Vagina (tissue), 2 donors: Measurements from ENCODE around the gene PCDH18. TPM values are rescaled to one million over a fixed set of nuclear protein-coding genes. Genes with fewer than 3 reads are reported as not detected.

ENCODE experiments used
- DNase-seq, 2 donors: peaks; one replicate each; pipeline ENCODE4 v3.0.0-alpha.2; 2017; ENCODE audit errors: extremely low spot score in 2 of 2
- H3K27ac ChIP-seq: fragments of 200-600 bp; sonication (generic); one replicate; pipeline ENCODE4 v1.5.1; 2019
- H3K27me3 ChIP-seq: fragments of 200-600 bp; sonication (generic); one replicate; pipeline ENCODE4 v1.5.1; 2019
- H3K36me3 ChIP-seq, 2 donors: fragments of 200-600 bp; sonication (generic); one replicate each; pipeline ENCODE4 v1.5.1; 2017 to 2019
- H3K4me1 ChIP-seq: fragments of 200-600 bp; sonication (generic); one replicate; pipeline ENCODE4 v1.5.1; 2019
- H3K4me3 ChIP-seq, 2 donors: fragments of 200-600 bp; sonication (generic); 1 replicate in 1 of 2; 2 replicates in 1 of 2; pipeline ENCODE4 v1.5.1; 2016 to 2019
- H3K9me3 ChIP-seq: fragments of 200-600 bp; sonication (generic); one replicate; pipeline ENCODE4 v1.5.1; 2019
- CTCF ChIP-seq, 3 experiments: fragments of 450-650 bp in 2 of 3; fragments of 200-600 bp in 1 of 3; sonication (generic) in 1 of 3; IDR thresholded peaks; one replicate each; pipeline ENCODE4 v1.5.1; 2017 to 2019; ENCODE audit warnings: antibody characterized with exemption in 3 of 3, mild to moderate bottlenecking in 2 of 3, moderate library complexity in 2 of 3
- POLR2A ChIP-seq, 2 donors: fragments of 450-650 bp; IDR thresholded peaks; one replicate each; pipeline ENCODE4 v1.6.1; 2017; ENCODE audit warnings: antibody characterized with exemption in 2 of 2, mild to moderate bottlenecking in 2 of 2, moderate library complexity in 2 of 2
- POLR2AphosphoS5 ChIP-seq, 2 donors: sonication (generic); formaldehyde crosslinking; IDR thresholded peaks; one replicate each; pipeline ENCODE4 v1.9.0; 2017; ENCODE audit warnings: antibody characterized with exemption in 2 of 2, mild to moderate bottlenecking in 2 of 2, low read depth in 1 of 2; ENCODE audit not compliant: insufficient read depth in 1 of 2
- intact Hi-C: fragments of 100-400 bp; cut with DNase I; formaldehyde crosslinking; loops from one replicate; pipeline ENCODE4 v1.15.1; 2023
- total RNA-seq: library from RNA; depleted of rRNA; stranded (reverse); fragments of >200 nt; gene quantifications from one replicate; pipeline ENCODE4 v1.2.3, GENCODE V29; 2016

Gene PCDH18
- total RNA-seq, 1 donor from 2014 or later = 32.9 TPM

GRCh38 chr4:137529432-137529831, 2.9 kb downstream of the PCDH18 start:
- peaks cover 20% of the 10 kb centered on the region for H3K4me1 ChIP-seq
- TF ChIP-seq POLR2A (IDR thresholded peaks at IDR 0.05) (no peak), CTCF (IDR thresholded peaks at IDR 0.05) (no peak), POLR2AphosphoS5 (IDR thresholded peaks at IDR 0.05; ENCODE audit: insufficient read depth in 1 of 2, low read depth in 1 of 2) (no peak)
- peak overlapping the region; percentile 57 to 67 for H3K4me3 ChIP-seq
- no peaks in the 10 kb centered on the region for H3K9me3 ChIP-seq
- no peaks in the 10 kb centered on the region for H3K27me3 ChIP-seq
- H3K36me3 ChIP-seq = no peaks in the 10 kb centered on the region
- peak overlapping the region; percentile 84 for H3K27ac ChIP-seq
- intact Hi-C loops = no loop called here
- no peak for DNase-seq

- H3K4me3 ChIP-seq = peak overlapping the region; percentile 57 to 67
- DNase-seq = no peak
Measured at GRCh38 chr4:137528673-137529072, 3.6 kb downstream of the PCDH18 start.

GRCh38 chr4:137526681-137527080, 5.6 kb downstream of the PCDH18 start:
- Histone ChIP-seq H3K4me1 (peaks cover 28% of the 10 kb centered on the region), H3K27ac (peak overlapping the region; percentile 84), H3K4me3 (no peak overlapping the region), H3K27me3 (no peaks in the 10 kb centered on the region), H3K36me3 (no peaks in the 10 kb centered on the region), H3K9me3 (no peaks in the 10 kb centered on the region)
- intact Hi-C loops = no loop called here
- TF ChIP-seq CTCF (IDR thresholded peaks at IDR 0.05) (no peak), POLR2AphosphoS5 (IDR thresholded peaks at IDR 0.05; ENCODE audit: insufficient read depth in 1 of 2, low read depth in 1 of 2) (no peak), POLR2A (IDR thresholded peaks at IDR 0.05) (no peak)
- no peak for DNase-seq

More at GRCh38 chr4:137528673-137529072, 3.6 kb downstream of the PCDH18 start:
- intact Hi-C loops = no loop called here
- peaks cover 28% of the 10 kb centered on the region for H3K4me1 ChIP-seq
- TF ChIP-seq POLR2A (IDR thresholded peaks at IDR 0.05) (no peak), CTCF (IDR thresholded peaks at IDR 0.05) (no peak), POLR2AphosphoS5 (IDR thresholded peaks at IDR 0.05; ENCODE audit: insufficient read depth in 1 of 2, low read depth in 1 of 2) (no peak)
- H3K9me3 ChIP-seq = no peaks in the 10 kb centered on the region
- no peaks in the 10 kb centered on the region for H3K36me3 ChIP-seq
- no peaks in the 10 kb centered on the region for H3K27me3 ChIP-seq
- peak overlapping the region; percentile 84 for H3K27ac ChIP-seq

GRCh38 chr4:137524725-137525369, 7.4 kb downstream of the PCDH18 start:
- Histone ChIP-seq H3K9me3 (no peaks in the 10 kb centered on the region), H3K4me3 (no peak overlapping the region), H3K27me3 (no peaks in the 10 kb centered on the region), H3K36me3 (peaks cover 0 to 8% of the 10 kb centered on the region in 2 donors), H3K27ac (no peak overlapping the region), H3K4me1 (peaks cover 28% of the 10 kb centered on the region)
- intact Hi-C loops = no loop called here
- TF ChIP-seq CTCF (IDR thresholded peaks at IDR 0.05) = no peak
- no peak for DNase-seq

- DNase-seq = no peak
- Histone ChIP-seq H3K36me3 (peaks cover 0 to 8% of the 10 kb centered on the region in 2 donors), H3K4me1 (peaks cover 28% of the 10 kb centered on the region), H3K4me3 (no peak overlapping the region), H3K27me3 (no peaks in the 10 kb centered on the region), H3K27ac (no peak overlapping the region), H3K9me3 (no peaks in the 10 kb centered on the region)
- intact Hi-C loops = no loop called here
- no peak for TF ChIP-seq CTCF (IDR thresholded peaks at IDR 0.05)
- no peak for TF ChIP-seq POLR2AphosphoS5 (IDR thresholded peaks at IDR 0.05; ENCODE audit: insufficient read depth in 1 of 2, low read depth in 1 of 2)
- TF ChIP-seq POLR2A (IDR thresholded peaks at IDR 0.05) = no peak
Measured at GRCh38 chr4:137523329-137523728, 9.0 kb downstream of the PCDH18 start.
